GM21737 (cell line): ENCODE results near the gene E2F8.

Source experiments
- ATAC-seq: cut with Tn5 transposase; IDR thresholded peaks from one replicate; pipeline ENCODE4 v1.9.1; 2021; ENCODE audit warnings: mild to moderate bottlenecking, moderate library complexity; ENCODE audit not compliant: unreplicated experiment

The E2F8 gene

GRCh38 chr11:19191530-19192169, 49.1 kb downstream of the E2F8 start:
- no peak for ATAC-seq

DNA sequence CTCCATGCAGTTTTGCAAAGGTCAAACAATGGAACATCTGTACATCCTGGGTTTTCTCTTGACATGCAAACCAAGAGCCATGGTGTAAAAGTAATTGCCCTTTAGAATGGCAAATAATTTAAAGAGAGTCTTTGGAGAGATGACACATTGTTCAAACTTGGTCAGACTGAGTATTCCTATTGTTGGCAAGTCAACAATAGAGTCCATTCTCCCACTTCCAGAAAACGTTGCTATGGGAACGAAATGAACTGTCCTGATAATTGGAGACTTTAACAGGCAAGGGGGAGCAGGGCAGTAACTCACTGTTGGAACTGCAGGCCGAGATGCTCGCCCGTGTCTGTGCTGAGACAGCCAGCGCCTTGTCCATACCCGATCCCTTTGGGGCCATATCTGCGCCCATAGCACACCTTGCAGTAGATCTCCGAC, 52.9 kb downstream of the E2F8 start:
- ATAC-seq = no peak

- ATAC-seq = no peak
Measured at GRCh38 chr11:19187114-19187832, 53.5 kb downstream of the E2F8 start.

DNA sequence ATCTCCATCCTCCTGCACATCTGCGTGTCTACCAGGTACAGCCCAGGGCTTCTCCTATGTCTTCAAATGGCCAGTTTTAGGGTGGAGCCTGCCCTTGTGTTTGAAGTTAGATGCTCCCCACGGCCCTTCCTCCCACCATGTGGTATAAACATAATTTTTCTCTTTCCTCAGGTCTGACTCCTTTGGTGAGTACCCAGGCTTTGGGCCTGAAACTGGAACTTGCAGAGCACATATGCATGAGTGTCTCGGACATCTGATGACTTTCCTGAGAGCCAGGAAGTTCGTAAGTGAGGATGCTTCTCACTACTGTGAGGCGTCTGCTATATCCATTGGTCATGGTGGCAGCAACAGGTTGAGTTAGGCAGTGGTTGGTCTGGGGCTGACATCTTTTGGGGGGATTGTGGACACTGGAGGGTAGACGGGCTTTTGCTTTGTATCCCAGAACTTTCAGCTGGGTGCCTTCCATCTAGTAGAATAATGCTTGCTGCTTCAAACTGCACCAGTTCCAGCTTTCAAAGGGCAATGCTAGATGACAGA, 55.2 kb downstream of the E2F8 start:
- no peak for ATAC-seq

GRCh38 chr11:19185036-19185435, 55.7 kb downstream of the E2F8 start:
- ATAC-seq = no peak

- ATAC-seq = no peak
Measured at GRCh38 chr11:19183646-19184045, 57.1 kb downstream of the E2F8 start.

DNA sequence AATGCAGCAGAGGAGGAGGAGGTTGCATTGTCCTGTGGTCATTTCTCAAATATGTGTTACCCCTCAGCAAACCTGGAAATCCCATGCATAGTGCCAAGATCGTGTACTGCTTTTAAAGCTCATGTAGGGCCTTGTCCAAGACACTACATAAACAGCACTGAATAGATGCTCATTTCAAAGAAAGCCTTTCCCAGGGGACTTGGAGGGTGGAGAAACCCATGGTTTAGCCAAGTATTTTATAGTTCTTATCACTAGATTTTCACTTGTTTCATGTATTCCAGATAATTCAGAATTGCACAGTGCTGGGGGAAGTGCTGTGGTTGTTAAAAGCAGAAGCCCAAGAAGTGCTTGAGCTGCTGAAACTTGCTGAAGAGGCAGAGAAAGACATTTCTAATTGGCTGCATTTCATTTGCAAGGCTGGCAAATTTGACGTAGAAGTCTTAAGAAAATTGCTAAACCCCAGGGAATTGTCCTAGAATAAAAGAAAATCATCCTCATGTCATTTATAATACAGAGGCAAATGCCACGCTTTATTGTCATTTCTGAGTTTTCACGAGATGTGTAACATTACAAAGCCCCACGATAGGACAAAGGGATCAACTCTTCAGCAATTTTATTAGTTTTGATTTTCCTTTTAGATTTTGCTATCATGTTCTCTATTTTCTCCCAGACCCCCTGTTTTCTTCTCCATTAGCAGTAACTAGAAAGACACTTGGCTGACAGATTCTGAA, 59.0 kb downstream of the E2F8 start:
- no peak for ATAC-seq

DNA sequence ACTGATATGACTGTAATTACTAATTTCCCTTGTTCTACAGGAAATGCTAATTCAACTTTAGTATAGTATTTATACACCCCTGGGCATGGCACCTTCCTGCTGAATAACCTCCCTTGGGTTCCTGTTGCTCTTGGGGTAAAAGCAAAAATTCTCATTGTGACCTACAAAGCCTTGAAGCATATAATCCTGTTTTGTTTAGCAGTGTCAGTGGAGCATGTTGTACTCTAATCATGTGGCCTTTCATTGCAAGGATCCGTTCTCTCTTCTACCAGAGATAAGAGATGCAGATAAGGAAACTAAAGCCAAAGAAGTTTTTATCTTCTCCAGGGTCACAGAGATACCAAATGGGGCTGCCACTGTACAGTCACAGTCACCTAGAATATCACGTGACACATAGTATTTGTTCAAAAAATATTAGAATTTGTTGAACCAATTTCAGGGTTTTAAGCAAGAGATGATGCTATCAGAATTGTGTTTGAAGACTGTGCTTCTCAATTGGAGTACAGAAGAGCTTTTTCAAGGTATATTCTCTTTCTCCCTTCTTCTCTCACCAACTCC, 64.0 kb downstream of the E2F8 start:
- ATAC-seq = no peak
